Keratinocyte (primary cell): Measurements from ENCODE around the gene SLC35E4. TPM values are rescaled to one million over a fixed set of nuclear protein-coding genes. Genes with fewer than 3 reads are reported as not detected.
"Not testable (repeated sequence)": the region's sequence is repeated elsewhere in the genome, so short reads cannot be mapped to it uniquely, and the experiment has no call there.

ENCODE experiments used
- DNase-seq: peaks from one replicate; pipeline ENCODE4 v3.0.0-alpha.2; 2011; ENCODE audit warnings: low read depth, missing footprints, low spot score
- FAIRE-seq: peaks from 2 replicates; lab custom pipeline; 2011; peaks lifted over from hg19 to GRCh38; lab: Jason Lieb, UNC
- H2AFZ ChIP-seq: 2 replicates; pipeline ENCODE4 v1.6.0; 2012; ENCODE audit warnings: low read length, control low read depth, inconsistent platforms; ENCODE audit not compliant: control insufficient read depth
- H3K27ac ChIP-seq: 2 replicates; pipeline ENCODE4 v1.5.1; 2011; ENCODE audit warnings: low read length; ENCODE audit not compliant: control insufficient read depth, insufficient read depth
- H3K27me3 ChIP-seq: 3 replicates; pipeline ENCODE4 v1.6.0; 2011; ENCODE audit warnings: low read length; ENCODE audit not compliant: control insufficient read depth, insufficient read depth; ENCODE audit errors: extremely low read depth
- H3K36me3 ChIP-seq, 2 experiments: 2 replicates in 1 of 2; 3 replicates in 1 of 2; pipeline ENCODE4 v1.5.1; 2011; ENCODE audit warnings: low read length in 2 of 2, mild to moderate bottlenecking in 1 of 2; ENCODE audit not compliant: control insufficient read depth in 2 of 2, insufficient read depth in 2 of 2; ENCODE audit errors: extremely low read depth in 1 of 2
- H3K4me1 ChIP-seq: 3 replicates; pipeline ENCODE4 v1.5.1; 2011; ENCODE audit warnings: low read length; ENCODE audit not compliant: control insufficient read depth, insufficient read depth; ENCODE audit errors: extremely low read depth
- H3K4me2 ChIP-seq: 3 replicates; pipeline ENCODE4 v1.6.0; 2011; ENCODE audit warnings: low read depth, low read length; ENCODE audit not compliant: control insufficient read depth, insufficient read depth; ENCODE audit errors: extremely low read depth
- H3K4me3 ChIP-seq, 3 experiments: fragments of 200-600 bp in 1 of 3; sonication (generic) in 1 of 3; 2 replicates in 2 of 3; 3 replicates in 1 of 3; pipeline ENCODE4 v1.5.1; 2011 to 2016; ENCODE audit warnings: low read length in 3 of 3, mild to moderate bottlenecking in 3 of 3, control low read depth in 2 of 3, inconsistent platforms in 1 of 3, low read depth in 1 of 3, mixed read lengths in 1 of 3, mixed run types in 1 of 3, moderate library complexity in 1 of 3; ENCODE audit not compliant: control insufficient read depth in 2 of 3, insufficient read depth in 2 of 3; ENCODE audit errors: extremely low read depth in 1 of 3
- H3K79me2 ChIP-seq: 2 replicates; pipeline ENCODE4 v1.6.0; 2012; ENCODE audit warnings: low read length; ENCODE audit not compliant: control insufficient read depth, insufficient read depth
- H3K9ac ChIP-seq: 3 replicates; pipeline ENCODE4 v1.6.0; 2011; ENCODE audit warnings: low read length; ENCODE audit not compliant: control insufficient read depth, insufficient read depth; ENCODE audit errors: extremely low read depth
- H3K9me1 ChIP-seq: 3 replicates; pipeline ENCODE4 v1.6.0; 2011; ENCODE audit warnings: low read length; ENCODE audit not compliant: control insufficient read depth, insufficient read depth; ENCODE audit errors: extremely low read depth
- H3K9me3 ChIP-seq: 2 replicates; pipeline ENCODE4 v1.5.1; 2012; ENCODE audit warnings: low read depth, low read length; ENCODE audit not compliant: control insufficient read depth
- H4K20me1 ChIP-seq: 3 replicates; pipeline ENCODE4 v1.6.0; 2011; ENCODE audit warnings: low read length; ENCODE audit not compliant: control insufficient read depth, insufficient read depth; ENCODE audit errors: extremely low read depth
- EZH2 ChIP-seq: IDR thresholded peaks from one replicate; pipeline ENCODE4 v1.6.1; 2012; ENCODE audit warnings: inconsistent platforms, mild to moderate bottlenecking, low read length, moderate library complexity
- dilution Hi-C: fragments of 300-500 bp; cut with MboI; formaldehyde crosslinking; loops from one replicate; pipeline ENCODE4 v1.7.0; 2020; ENCODE audit warnings: low sequenced_read_pairs; ENCODE audit not compliant: extremely low pct_ligation_motif_present
- polyA plus RNA-seq, 5 experiments: library from polyadenylated mRNA; depleted of rRNA in 3 of 5; stranded (reverse) in 3 of 5; stranded (forward) in 1 of 5; unstranded in 1 of 5; fragments of >200 nt; gene quantifications; 1 replicate in 1 of 5; 2 replicates in 3 of 5; 3 replicates in 1 of 5; pipeline versions ENCODE4 v1.2.1 to v1.2.3, GENCODE V29; 2011 to 2012; ENCODE audit warnings: missing spikeins in 2 of 5, low read depth in 1 of 5, low replicate concordance in 1 of 5
- TF ChIP-seq, protein P1 (sequence below), 3 experiments: IDR thresholded peaks in 1 of 3; conservative IDR thresholded peaks in 1 of 3; optimal IDR thresholded peaks in 1 of 3; 2 replicates in 2 of 3; 3 replicates in 1 of 3; pipeline versions ENCODE3 to v1.5.1; 2011; ENCODE audit warnings: low read length in 3 of 3, mild to moderate bottlenecking in 3 of 3, moderate library complexity in 2 of 3, control low read depth in 1 of 3, inconsistent platforms in 1 of 3; ENCODE audit not compliant: insufficient read depth in 2 of 3; ENCODE audit errors: extremely low read depth in 1 of 3

SLC35E4 gene
- polyA plus RNA-seq, 1 donor (not counting 4 experiments of a cell fraction or from before 2014, with no cell fraction given) = 2.3 TPM

- H3K9ac ChIP-seq, H3K4me2 ChIP-seq, H3K4me3 ChIP-seq, H3K36me3 ChIP-seq, H4K20me1 ChIP-seq, dilution Hi-C loops, H3K79me2 ChIP-seq, H3K9me1 ChIP-seq, H2AFZ ChIP-seq, H3K27ac ChIP-seq, H3K4me1 ChIP-seq, DNase-seq, H3K9me3 ChIP-seq, FAIRE-seq: not testable (repeated sequence)
- peaks cover 21% of the 10 kb centered on the region for H3K27me3 ChIP-seq
Observed at GRCh38 chr22:30679895-30680690, 44.5 kb downstream of the SLC35E4 start.

DNA sequence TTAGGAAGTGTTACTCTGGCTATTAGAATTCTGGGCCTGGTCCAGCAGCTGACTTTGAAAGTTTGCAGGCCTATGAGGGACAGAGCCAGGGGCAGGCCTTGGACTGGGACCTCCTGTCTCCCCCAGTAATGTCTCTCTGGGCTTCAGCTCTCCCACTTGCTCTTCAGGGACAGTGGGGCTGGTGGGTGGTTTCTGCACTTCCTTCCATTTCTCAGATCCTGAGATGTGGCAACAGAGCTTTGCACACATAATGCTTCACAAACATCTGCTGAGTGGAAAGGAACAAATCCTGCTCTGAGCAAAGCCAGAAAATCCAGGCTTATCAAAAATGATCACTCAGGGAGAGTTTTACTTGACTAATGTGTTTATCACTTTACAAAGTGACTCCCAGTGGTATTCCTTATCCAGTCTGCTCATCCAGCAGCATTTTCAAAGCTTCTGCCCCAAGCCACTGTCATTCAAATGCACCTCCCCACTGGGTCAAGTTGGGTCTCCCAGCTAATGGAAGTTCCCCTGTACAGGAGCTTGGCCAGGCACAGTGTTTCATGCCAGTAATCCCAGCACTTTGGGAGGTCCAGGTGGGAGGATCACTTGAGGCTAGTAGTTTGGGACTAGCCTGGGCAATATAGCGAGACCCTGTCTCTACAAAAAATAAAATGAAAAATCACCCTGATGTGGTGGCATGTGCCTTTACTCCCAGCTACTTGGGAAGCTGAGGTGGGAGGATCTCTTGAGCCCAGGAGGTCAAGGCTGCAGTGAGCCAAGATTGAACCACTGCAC is 45.6 kb downstream of the SLC35E4 start:
- dilution Hi-C loops = no loop called here
- peaks cover 21% of the 10 kb centered on the region for H3K27me3 ChIP-seq
- no peak overlapping the region for H2AFZ ChIP-seq
- no peak overlapping the region for H3K4me2 ChIP-seq
- DNase-seq (no peak), FAIRE-seq (no peak)
- no peak overlapping the region for H3K27ac ChIP-seq
- H4K20me1 ChIP-seq = no peaks in the 10 kb centered on the region
- H3K4me3 ChIP-seq = no peak overlapping the region
- no peaks in the 10 kb centered on the region for H3K79me2 ChIP-seq
- no peaks in the 10 kb centered on the region for H3K9me1 ChIP-seq
- TF ChIP-seq EZH2 = no peak
- TF ChIP-seq, protein P1, sequence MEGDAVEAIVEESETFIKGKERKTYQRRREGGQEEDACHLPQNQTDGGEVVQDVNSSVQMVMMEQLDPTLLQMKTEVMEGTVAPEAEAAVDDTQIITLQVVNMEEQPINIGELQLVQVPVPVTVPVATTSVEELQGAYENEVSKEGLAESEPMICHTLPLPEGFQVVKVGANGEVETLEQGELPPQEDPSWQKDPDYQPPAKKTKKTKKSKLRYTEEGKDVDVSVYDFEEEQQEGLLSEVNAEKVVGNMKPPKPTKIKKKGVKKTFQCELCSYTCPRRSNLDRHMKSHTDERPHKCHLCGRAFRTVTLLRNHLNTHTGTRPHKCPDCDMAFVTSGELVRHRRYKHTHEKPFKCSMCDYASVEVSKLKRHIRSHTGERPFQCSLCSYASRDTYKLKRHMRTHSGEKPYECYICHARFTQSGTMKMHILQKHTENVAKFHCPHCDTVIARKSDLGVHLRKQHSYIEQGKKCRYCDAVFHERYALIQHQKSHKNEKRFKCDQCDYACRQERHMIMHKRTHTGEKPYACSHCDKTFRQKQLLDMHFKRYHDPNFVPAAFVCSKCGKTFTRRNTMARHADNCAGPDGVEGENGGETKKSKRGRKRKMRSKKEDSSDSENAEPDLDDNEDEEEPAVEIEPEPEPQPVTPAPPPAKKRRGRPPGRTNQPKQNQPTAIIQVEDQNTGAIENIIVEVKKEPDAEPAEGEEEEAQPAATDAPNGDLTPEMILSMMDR (optimal IDR thresholded peaks at IDR 0.05 in 1 of 3, IDR thresholded peaks at IDR 0.05 in 1 of 3, conservative IDR thresholded peaks at IDR 0.05 in 1 of 3; ENCODE audit: extremely low read depth in 1 of 3, insufficient read depth in 2 of 3, low read length in 3 of 3) = no peak
- no peaks in the 10 kb centered on the region for H3K9me3 ChIP-seq
- H3K9ac ChIP-seq = no peak overlapping the region
- no peaks in the 10 kb centered on the region for H3K36me3 ChIP-seq
- no peaks in the 10 kb centered on the region for H3K4me1 ChIP-seq
